GM20000 (cell line): ENCODE measurements around the gene ATP6V0E1.
"Not testable (repeated sequence)": the region's sequence is repeated elsewhere in the genome, so short reads cannot be mapped to it uniquely, and the experiment has no call there.

ENCODE experiments used
- DNase-seq: peaks from one replicate; pipeline ENCODE4 v3.0.0; 2012; ENCODE audit warnings: low spot score
- TF ChIP-seq, protein P1 (sequence below): IDR thresholded peaks from 2 replicates; pipeline ENCODE4 v1.5.1; 2012; ENCODE audit warnings: mild to moderate bottlenecking, control low read depth; ENCODE audit errors: extremely low read depth, missing control alignments

The ATP6V0E1 gene

DNA sequence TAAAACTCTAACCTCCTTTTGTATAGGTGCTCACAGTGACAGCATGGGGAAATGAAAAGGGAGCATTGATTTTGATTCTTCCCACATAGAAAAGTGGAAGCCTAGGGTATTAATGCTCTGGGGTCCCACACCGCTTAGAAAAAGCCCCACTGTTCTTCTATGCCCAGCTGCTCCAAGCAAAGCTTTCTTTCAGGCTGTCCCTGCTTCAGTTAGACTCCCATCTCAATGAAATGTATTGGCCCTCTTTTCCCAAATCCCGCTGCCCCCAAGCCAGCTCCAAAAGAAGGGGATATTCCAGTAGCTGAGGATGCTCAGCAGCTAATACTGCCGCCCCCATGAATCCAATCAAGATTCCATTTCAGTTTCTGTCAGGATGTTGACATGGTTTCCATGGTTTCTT is 55.6 kb downstream of the ATP6V0E1 start:
- TF ChIP-seq, protein P1, sequence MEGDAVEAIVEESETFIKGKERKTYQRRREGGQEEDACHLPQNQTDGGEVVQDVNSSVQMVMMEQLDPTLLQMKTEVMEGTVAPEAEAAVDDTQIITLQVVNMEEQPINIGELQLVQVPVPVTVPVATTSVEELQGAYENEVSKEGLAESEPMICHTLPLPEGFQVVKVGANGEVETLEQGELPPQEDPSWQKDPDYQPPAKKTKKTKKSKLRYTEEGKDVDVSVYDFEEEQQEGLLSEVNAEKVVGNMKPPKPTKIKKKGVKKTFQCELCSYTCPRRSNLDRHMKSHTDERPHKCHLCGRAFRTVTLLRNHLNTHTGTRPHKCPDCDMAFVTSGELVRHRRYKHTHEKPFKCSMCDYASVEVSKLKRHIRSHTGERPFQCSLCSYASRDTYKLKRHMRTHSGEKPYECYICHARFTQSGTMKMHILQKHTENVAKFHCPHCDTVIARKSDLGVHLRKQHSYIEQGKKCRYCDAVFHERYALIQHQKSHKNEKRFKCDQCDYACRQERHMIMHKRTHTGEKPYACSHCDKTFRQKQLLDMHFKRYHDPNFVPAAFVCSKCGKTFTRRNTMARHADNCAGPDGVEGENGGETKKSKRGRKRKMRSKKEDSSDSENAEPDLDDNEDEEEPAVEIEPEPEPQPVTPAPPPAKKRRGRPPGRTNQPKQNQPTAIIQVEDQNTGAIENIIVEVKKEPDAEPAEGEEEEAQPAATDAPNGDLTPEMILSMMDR, result no peak
- no peak for DNase-seq

DNA sequence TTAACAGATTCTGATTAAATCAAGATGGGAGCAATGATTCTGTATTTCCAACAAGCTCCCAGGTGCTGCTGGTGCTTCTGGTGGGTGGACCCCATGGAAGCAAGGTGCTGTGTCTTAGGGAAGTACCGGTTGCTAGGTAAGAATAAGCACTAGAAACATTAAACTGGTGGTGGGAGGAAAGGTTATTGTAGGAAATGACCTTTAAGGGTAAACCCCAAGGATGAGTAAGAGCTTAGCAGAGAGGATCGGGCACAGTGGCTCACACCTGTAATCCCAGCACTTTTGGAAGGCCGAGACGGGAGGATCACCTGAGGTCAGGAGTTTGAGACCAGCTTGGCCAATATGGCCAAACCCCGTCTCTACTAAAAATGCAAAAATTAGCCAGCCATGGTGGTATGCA is 56.4 kb downstream of the ATP6V0E1 start:
- TF ChIP-seq, protein P1, result no peak
- DNase-seq, result no peak

DNA sequence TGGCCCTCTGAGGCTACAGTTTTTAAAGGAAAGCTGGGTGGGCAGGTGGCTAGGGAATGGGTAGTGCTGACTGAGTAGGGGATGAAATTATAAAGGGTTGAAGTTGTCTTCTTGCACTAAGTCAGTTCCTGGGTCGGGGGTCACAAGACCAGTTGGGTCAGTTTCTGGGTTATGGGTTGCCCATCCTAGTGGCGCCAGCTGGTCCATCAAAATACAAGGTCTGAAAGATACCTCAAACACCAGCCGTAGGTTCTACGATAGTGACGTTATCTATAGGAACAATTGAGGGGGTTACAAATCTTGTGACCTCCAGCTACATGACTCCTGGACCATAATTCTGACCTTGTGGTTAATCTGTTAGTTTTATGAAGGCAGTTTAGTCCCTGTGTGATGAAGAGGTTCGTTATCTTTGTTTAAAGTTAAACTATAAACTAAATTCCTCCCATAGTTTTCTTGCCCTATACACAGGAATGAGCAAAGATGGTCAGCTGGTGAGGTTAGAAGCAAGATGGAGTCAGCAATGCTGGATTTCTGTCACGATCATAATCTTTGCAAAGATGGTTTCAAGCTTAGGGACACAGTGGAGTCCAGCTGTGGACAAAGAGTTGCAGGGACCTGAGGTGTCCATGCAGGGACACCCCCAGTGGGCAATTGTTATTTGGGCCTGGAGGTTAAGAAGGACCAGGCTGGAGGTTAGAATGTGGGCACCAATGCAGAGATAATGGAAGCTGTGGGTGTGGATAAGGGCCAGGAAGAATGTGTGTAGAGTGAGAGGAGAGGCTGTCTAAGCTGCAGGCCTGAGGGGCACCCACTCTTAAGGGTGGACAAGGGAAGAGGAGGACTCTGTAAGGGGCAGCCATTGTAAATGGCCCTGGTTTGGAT is 58.6 kb downstream of the ATP6V0E1 start:
- TF ChIP-seq, protein P1, result no peak
- DNase-seq, result no peak

DNA sequence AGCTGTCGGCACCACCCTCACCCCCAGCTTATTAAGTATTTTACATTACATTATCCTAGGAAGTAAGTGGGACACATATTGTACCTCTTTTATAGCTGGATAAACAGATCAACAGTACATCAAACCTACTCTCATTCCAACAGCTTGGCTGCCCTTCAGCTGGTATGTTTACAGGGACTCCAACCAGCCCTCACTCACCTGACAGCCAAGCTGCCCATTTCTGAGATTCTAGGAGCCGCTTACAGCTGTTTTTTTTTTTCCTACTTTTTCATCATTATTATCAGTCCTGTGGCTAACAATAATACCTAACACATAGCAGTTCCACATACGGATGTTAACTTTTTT is 59.2 kb downstream of the ATP6V0E1 start:
- DNase-seq, result no peak
- TF ChIP-seq, protein P1, result no peak

DNA sequence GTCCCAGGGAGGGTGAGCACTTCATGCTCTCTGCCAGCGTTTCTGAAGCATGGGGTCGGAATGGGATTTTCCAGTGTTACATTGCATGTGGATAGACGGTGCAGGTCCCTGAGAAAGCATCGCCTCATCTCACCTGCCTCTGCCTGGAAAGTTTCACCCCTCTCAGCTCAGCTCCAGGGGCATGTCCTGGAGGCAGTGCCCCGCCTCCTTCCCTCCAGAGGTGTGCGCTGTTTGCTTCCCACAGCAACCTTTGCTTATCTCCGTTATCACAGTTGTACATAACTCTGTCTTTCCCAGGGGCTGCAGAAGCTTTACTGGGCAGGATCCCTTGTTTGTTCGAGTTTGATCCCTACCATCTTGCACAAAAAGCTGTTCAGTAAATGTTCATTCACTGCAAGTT is 61.9 kb downstream of the ATP6V0E1 start:
- DNase-seq, result no peak
- TF ChIP-seq, protein P1, result no peak

DNA sequence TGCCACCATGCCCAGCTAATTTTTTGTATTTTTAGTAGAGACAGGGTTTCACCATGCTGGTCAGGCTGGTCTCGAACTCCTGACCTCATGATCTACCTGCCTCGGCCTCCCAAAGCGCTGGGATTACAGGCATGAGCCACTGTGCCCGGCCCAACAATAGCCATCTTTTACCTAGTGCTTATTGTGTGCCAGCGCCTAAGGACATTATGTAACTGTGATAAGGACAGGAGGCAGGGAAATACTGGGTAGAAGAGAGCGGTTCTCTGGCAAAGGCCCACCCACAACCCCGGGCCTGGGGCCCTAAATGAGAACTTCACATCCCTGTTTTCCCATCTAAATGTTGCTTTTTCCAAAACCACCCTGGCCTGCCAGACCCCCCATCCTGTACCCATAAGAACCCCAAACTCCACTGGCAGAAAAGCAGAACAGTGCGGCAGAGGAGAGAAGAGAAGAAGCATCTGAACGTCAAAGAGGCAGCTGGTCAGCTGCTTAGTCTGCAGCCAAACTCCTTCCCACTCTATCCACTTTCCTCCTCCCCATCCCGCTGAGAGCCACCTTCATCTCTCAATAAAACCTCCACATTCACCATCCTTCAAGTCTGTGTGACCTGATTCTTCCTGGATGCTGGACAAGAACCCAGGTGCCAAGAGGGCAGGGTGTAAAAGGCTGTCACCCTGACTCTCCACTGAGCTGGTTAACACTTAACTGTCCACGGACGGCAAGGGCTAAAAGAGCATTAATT is 63.7 kb downstream of the ATP6V0E1 start:
- not testable (repeated sequence) for DNase-seq

DNA sequence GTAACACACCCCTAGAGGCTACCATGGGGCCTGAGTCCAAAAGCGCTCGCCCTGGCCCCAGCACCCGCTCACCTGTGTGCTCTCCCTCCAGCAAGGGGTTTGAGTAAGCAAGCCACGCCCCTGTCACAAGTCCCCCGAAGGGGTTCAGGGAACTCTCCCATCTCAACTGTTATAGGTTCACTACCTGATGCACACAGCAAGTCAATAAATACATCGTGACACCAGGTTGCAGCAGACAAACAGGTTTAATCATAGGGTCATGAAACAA is 64.2 kb downstream of the ATP6V0E1 start:
- TF ChIP-seq, protein P1, result no peak
- DNase-seq, result no peak
